ENCODE data around the gene CACNA1S.

GRCh38 chr1:201065686-201066085, 46.5 kb downstream of the CACNA1S start:
- TF ChIP-seq CTCF (IDR thresholded peaks at IDR 0.05): no peak
- no peak for TF ChIP-seq POLR2A (IDR thresholded peaks at IDR 0.05)
